ENCODE measurements around the gene IDNK.

DNA sequence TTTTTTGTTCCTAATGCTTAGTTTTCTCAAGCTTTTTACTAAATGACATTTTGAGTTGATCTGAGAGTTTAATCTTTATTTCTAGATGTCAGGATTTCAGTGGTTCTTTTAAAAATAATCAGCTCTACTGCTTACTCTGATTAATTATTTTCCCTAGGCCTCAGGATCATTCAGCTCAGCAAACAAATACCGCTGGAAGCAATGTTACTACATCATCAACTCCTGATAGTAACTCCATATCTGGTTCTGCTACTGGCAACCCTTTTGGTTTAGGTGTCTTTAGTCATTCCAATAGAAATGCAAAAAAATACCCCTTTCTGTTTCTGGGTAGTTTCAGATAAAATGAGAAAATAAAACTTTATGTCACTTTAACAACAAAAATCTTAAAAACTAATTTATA, 5.6 kb upstream of the IDNK start:
- no peak for TF ChIP-seq EZH2phosphoT487 (IDR thresholded peaks at IDR 0.05; ENCODE audit: borderline replicate concordance)
- no peak for TF ChIP-seq CTCF (conservative IDR thresholded peaks at IDR 0.05; ENCODE audit: low read length)

Measured in Loucy (cell line).